ENCODE results near the gene TMEM100.

TMEM100 gene

DNA sequence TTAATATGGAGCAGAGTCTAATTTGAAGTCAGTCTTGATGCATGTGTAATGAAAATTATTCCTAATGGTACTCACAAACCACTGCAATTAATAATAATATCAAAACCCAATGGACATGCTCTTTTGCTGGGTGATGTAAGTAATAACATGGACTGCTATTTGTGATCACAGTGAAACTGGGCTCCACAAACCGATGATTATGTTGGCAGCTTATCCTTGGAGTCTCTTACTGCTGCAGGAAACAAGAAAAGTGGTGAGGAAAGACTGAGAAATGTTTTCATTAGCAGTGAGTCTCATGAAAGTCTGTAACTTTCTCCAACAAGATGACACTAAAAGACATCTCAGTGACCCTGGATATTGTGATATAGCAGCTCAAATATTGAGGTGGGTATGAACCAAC lies 45.2 kb downstream of the TMEM100 start:
- Histone ChIP-seq H3F3A (ENCODE audit: insufficient read depth, low read length) (no peaks in the 10 kb centered on the region), H3K27me3 (replicated peaks; ENCODE audit: insufficient read depth, low read length) (no peaks in the 10 kb centered on the region), H3K9me2 (replicated peaks; ENCODE audit: insufficient read depth, low read length) (no peaks in the 10 kb centered on the region), H3K9me3 (replicated peaks; ENCODE audit: insufficient read depth, low read length) (no peaks in the 10 kb centered on the region), H3K79me2 (ENCODE audit: low read length) (no peaks in the 10 kb centered on the region), H3K4me3 (ENCODE audit: low read length) (no peak overlapping the region), H3K4me1 (ENCODE audit: low read length) (no peaks in the 10 kb centered on the region), H2AFZ (ENCODE audit: low read length) (no peak overlapping the region), H3K9ac (ENCODE audit: low read length) (no peak overlapping the region), H3K4me2 (ENCODE audit: low read depth, low read length) (no peak overlapping the region), H3K27ac (ENCODE audit: low read length) (no peak overlapping the region), H3K36me3 (replicated peaks; ENCODE audit: insufficient read depth, low read length) (no peaks in the 10 kb centered on the region), H4K20me1 (ENCODE audit: insufficient read depth, low read length) (no peaks in the 10 kb centered on the region)
- TF ChIP-seq EZH2phosphoT487 (IDR thresholded peaks at IDR 0.05; ENCODE audit: low read length), result no peak
- TF ChIP-seq EZH2 (optimal IDR thresholded peaks at IDR 0.05; ENCODE audit: low read depth, low read length), result no peak
- TF ChIP-seq, protein P1, sequence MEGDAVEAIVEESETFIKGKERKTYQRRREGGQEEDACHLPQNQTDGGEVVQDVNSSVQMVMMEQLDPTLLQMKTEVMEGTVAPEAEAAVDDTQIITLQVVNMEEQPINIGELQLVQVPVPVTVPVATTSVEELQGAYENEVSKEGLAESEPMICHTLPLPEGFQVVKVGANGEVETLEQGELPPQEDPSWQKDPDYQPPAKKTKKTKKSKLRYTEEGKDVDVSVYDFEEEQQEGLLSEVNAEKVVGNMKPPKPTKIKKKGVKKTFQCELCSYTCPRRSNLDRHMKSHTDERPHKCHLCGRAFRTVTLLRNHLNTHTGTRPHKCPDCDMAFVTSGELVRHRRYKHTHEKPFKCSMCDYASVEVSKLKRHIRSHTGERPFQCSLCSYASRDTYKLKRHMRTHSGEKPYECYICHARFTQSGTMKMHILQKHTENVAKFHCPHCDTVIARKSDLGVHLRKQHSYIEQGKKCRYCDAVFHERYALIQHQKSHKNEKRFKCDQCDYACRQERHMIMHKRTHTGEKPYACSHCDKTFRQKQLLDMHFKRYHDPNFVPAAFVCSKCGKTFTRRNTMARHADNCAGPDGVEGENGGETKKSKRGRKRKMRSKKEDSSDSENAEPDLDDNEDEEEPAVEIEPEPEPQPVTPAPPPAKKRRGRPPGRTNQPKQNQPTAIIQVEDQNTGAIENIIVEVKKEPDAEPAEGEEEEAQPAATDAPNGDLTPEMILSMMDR (IDR thresholded peaks at IDR 0.05; ENCODE audit: low read length), result no peak
- DNase-seq, result no peak

DNA sequence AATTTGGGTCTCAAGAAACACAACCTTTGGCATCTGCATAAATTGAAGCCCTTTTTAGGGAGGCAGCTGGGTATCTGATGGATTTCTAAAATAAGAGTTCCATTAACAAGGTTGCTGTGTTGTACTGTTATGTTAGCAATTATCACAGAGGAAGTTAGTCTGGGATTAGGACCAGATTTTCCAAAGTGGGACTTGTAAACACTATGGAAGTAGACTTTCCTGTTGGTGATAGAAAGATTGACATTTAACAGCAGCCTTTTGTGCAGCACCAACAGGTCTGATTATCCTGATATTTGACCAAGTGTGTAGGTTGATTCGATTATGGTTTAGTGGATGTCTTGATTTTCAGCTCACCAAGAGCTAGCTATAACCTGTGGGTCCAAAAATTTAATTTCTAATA lies 46.4 kb downstream of the TMEM100 start:
- Histone ChIP-seq H3F3A (ENCODE audit: insufficient read depth, low read length) (no peaks in the 10 kb centered on the region), H3K36me3 (replicated peaks; ENCODE audit: insufficient read depth, low read length) (no peaks in the 10 kb centered on the region), H3K27ac (ENCODE audit: low read length) (no peak overlapping the region), H3K4me1 (ENCODE audit: low read length) (no peaks in the 10 kb centered on the region), H2AFZ (ENCODE audit: low read length) (no peak overlapping the region), H3K27me3 (replicated peaks; ENCODE audit: insufficient read depth, low read length) (no peaks in the 10 kb centered on the region), H3K4me2 (ENCODE audit: low read depth, low read length) (no peak overlapping the region), H3K4me3 (ENCODE audit: low read length) (no peak overlapping the region), H3K79me2 (ENCODE audit: low read length) (no peaks in the 10 kb centered on the region), H4K20me1 (ENCODE audit: insufficient read depth, low read length) (no peaks in the 10 kb centered on the region), H3K9me3 (replicated peaks; ENCODE audit: insufficient read depth, low read length) (no peaks in the 10 kb centered on the region), H3K9me2 (replicated peaks; ENCODE audit: insufficient read depth, low read length) (no peaks in the 10 kb centered on the region), H3K9ac (ENCODE audit: low read length) (no peak overlapping the region)
- DNase-seq, result no peak
- TF ChIP-seq EZH2 (optimal IDR thresholded peaks at IDR 0.05; ENCODE audit: low read depth, low read length) (no peak), EZH2phosphoT487 (IDR thresholded peaks at IDR 0.05; ENCODE audit: low read length) (no peak)
- TF ChIP-seq, protein P1 (IDR thresholded peaks at IDR 0.05; ENCODE audit: low read length), result no peak

- H3K27ac ChIP-seq (ENCODE audit: low read length), result no peak overlapping the region
- H3K36me3 ChIP-seq (replicated peaks; ENCODE audit: insufficient read depth, low read length), result no peaks in the 10 kb centered on the region
- H3K27me3 ChIP-seq (replicated peaks; ENCODE audit: insufficient read depth, low read length), result no peaks in the 10 kb centered on the region
- H3K4me2 ChIP-seq (ENCODE audit: low read depth, low read length), result no peak overlapping the region
- no peaks in the 10 kb centered on the region for H4K20me1 ChIP-seq (ENCODE audit: insufficient read depth, low read length)
- H3K79me2 ChIP-seq (ENCODE audit: low read length), result no peaks in the 10 kb centered on the region
- H2AFZ ChIP-seq (ENCODE audit: low read length), result no peak overlapping the region
- no peak for DNase-seq
- no peaks in the 10 kb centered on the region for H3K9me3 ChIP-seq (replicated peaks; ENCODE audit: insufficient read depth, low read length)
- no peak overlapping the region for H3K9ac ChIP-seq (ENCODE audit: low read length)
- H3K4me1 ChIP-seq (ENCODE audit: low read length), result no peaks in the 10 kb centered on the region
- H3K9me2 ChIP-seq (replicated peaks; ENCODE audit: insufficient read depth, low read length), result no peaks in the 10 kb centered on the region
- H3F3A ChIP-seq (ENCODE audit: insufficient read depth, low read length), result no peaks in the 10 kb centered on the region
- H3K4me3 ChIP-seq (ENCODE audit: low read length), result no peak overlapping the region
- TF ChIP-seq EZH2 (optimal IDR thresholded peaks at IDR 0.05; ENCODE audit: low read depth, low read length) (no peak), EZH2phosphoT487 (IDR thresholded peaks at IDR 0.05; ENCODE audit: low read length) (no peak)
- TF ChIP-seq, protein P1 (IDR thresholded peaks at IDR 0.05; ENCODE audit: low read length), result no peak
Measured at GRCh38 chr17:55673743-55674506, 48.7 kb downstream of the TMEM100 start.

Data from MM.1S (cell line).